DMS53 treated with DMSO at 0.1 percent for 48 hours (cell line): ENCODE results near the gene RASGRP4.

Source experiments
- DNase-seq: peaks from one replicate; lab custom pipeline; 2025; ENCODE audit not compliant: unreplicated experiment; lab: John Stamatoyannopoulos, UW

RASGRP4 gene

DNA sequence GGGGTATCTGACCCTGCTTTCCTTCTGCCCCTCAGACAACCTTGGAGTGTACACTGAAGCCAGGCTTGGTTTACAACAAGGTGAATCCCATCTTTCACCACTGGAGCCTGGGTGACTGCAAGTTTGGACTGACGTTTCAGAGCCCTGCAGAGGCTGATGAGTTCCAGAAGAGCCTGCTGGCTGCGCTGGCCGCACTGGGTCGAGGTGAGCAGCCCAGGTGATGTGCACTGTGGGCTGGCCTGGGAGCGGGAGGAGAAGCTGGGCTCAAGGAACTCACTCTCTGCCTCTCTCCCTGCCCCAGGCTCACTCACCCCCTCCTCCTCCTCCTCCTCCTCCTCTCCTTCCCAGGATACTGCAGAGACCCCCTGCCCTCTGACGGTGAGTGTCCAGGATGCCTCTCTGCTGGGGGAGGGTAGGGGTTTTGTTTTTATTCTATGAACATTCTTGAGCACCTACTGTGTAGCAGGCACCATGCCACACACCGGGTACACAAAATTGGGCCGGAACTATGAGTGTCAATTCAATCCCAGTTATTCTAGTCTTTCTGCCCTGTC is 34.0 kb downstream of the RASGRP4 start:
- DNase-seq = no peak

DNA sequence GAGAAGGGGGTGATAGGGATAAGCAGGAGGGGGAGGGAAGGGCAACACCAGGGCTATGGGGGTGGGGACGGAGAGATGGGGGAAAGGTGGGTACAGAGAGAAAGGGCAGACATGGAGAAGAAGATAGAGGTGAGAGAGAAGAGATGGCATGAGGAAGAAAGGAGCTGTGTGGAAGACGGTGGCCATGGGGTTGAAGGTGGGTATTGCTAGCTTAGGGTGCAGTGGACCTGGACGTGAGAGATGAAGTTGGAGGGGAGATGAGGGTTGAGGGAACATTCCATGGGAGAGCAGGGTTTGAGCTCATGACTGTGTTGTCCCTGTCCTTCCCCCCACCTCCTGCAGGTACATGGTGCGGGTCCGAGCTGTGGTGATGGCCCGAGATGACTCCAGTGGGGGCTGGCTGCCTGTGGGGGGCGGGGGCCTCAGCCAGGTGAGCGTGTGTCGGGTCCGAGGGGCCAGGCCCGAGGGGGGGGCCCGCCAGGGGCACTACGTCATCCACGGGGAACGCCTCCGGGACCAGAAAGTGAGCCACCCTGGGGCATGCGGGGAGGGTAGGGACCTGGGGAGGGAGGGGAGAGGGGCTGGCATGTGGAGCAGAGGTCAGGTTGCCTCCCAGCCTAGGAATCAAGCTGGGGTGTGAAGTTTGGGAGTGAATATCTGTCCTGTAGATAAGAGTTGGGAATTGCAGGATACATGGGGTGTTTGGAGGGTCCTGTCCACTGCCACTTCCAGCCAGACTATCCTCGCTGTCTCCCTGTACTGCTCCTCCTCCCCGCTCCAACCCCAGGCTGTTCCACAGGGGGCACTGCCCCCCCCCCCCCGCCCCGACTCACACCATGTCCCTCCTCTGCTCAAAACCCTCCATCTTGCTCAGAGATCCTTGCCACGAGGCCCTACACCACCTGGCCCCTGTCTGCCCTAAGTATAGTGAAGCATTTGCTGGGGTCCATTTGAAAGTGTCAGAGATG is 35.8 kb downstream of the RASGRP4 start:
- DNase-seq = no peak

GRCh38 chr19:38389101-38389925 is 36.7 kb downstream of the RASGRP4 start:
- DNase-seq = peak; percentile 38

- no peak for DNase-seq
Observed at GRCh38 chr19:38388349-38389100, 37.5 kb downstream of the RASGRP4 start, which contains the start of gene SPRED3. Gene SPRED3, plus strand, starts transcription at chr19:38388697. Its CDS starts 1,606 bp downstream, at chr19:38390303.

DNA sequence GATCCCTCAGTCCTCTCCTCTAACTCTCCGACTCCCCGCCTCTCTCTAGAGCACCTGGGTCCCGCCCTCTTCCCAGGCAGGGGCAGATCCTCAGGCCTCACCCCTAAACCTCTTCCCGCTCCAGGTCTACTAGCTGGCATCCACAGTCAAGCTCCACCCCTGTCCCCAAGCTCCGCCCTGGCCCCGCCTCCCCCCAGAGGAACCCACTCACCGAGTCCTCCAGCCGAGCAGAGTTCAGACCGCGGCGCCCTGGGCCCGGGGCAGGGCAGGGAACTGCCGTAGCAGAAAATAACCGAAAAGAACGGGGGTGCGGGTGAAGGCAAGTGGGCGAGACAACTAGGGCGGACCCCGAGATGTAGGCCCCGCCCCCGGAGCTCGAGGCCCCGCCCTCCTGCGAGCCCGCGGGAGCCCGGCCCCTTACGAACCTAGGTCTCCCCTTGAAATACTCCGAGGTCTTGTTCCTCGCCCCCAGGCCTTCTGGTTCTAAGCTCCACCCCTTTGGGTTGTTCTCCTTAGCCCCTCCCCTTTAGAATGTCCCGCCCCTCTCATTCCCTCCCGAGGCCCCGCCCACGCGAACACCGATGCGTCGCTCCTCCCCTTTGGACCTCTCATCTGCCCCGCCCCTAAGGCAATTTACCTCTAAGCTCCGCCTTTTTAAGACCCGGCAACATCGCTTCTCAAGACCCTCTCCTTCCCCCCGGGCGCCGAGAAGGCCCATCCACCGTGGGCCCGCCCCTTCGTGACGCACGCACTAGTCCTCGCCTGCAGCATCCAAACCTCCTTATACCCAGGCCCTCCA is 38.3 kb downstream of the RASGRP4 start, which contains the start of gene GGN:
Gene GGN (minus strand): TSS at position 485 of the 799 bp plus-strand sequence. CDS start 773 bp downstream, outside the sequence.
- DNase-seq = peak; percentile 84

- no peak for DNase-seq
Observed at GRCh38 chr19:38386971-38387549, 39.0 kb downstream of the RASGRP4 start.

GRCh38 chr19:38386300-38386970 is 39.6 kb downstream of the RASGRP4 start:
- no peak for DNase-seq

- DNase-seq = no peak
Observed at GRCh38 chr19:38385804-38386257, 40.2 kb downstream of the RASGRP4 start.

DNA sequence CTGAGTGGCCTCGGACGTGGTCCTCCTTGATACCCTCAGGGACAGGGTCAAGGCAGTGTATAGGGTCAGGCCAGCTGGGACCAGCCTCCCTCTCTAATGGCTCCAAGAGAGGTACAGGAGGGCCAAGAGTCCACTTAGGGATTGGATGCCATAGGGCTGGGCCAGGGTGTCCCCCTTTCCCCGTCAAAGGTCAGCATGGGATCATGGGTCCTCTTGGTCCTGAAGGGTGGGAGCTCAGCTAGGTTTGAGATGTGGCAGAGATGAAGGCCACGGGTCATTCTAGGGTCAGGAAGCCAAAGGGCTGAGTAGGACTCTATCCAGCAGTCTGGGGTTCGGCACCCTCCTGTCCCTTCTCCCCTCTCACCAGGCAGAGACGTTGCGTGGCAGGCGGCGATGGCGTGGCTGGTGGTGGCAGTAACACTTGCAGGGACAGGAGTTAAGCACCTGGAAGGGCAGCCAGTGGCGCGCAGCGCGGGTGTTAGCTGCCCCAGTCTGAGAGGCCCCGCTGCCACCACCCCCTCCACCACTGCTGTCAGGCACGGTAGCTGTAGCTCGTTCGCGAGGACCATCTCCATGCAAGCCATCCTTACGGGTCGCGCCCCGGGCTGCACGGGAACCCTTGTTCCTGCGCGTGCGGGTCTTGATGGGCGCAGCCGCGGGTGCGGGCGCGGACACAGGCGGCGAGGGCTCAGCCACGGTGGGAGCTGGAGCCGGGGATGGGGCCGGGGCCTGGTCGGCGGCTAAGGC is 40.8 kb downstream of the RASGRP4 start:
- DNase-seq = no peak

GRCh38 chr19:38384209-38385027 is 41.6 kb downstream of the RASGRP4 start:
- no peak for DNase-seq

- no peak for DNase-seq
Observed at GRCh38 chr19:38383743-38384142, 42.3 kb downstream of the RASGRP4 start.

- no peak for DNase-seq
Observed at GRCh38 chr19:38383184-38383583, 42.8 kb downstream of the RASGRP4 start.

DNA sequence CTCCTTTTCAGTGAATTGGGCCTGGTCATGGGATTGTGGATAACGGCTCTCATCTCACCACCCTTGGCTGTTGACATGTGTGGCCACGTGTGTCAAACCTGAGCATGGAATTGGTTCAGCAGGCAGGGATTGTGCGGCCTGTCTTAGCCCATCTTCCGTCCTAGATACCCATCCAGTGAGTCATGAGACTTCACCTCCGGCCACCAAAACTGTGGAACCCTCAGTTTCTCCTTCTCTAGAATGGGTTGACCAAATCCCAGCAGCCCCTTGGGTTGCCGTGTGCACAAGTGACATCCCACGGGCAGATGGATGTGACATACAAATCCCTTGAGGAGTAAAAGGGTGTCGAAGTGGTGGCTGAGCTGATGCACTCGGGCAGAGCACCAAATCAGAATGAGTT is 44.9 kb downstream of the RASGRP4 start:
- no peak for DNase-seq

DNA sequence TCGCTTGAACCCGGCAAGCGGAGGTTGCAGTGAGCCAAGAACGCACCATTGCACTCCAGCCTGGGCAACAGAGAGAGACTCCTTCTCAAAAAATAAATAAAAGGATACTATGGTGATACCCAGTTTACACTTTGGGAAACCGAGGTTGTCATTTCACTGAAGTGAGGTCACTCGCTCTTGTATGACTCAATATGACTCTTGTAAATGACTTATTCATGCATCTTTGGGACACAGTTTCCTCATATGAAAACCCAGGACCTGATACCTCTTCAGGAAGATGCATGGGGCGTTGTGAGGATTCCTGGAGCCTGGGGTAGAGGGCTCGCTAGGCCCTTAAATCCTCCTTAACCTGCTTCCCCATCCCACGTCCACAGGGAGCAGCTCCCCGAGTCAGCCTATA is 47.2 kb downstream of the RASGRP4 start:
- DNase-seq = no peak

DNA sequence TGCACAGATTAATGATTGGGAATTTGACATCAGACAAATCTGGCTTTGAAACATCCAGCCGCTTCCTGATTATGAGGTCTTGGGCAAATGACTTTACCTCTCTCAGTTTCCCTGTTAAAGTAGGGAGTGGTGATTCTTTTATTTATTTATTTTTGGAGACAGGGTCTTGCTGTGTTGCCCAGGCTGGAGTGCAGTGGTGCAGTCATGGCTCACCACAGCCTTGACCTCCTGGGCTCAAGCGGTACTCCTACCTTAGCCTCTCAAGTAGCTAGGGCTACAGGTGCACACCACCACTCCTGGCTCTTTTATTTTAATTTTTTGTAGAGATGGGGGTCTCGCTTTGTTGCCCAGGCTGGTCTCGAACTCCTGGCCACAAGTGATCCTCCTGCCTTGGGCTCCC is 49.0 kb downstream of the RASGRP4 start:
- DNase-seq = no peak

GRCh38 chr19:38376576-38376975 is 49.4 kb downstream of the RASGRP4 start:
- DNase-seq = no peak

GRCh38 chr19:38375748-38376147 is 50.3 kb downstream of the RASGRP4 start:
- DNase-seq = no peak
